GM12873 (cell line): Measurements from ENCODE around the gene TRPC4AP.

Experiments used
- CTCF ChIP-seq: IDR thresholded peaks from 2 replicates; pipeline ENCODE4 v1.5.1; 2012; ENCODE audit warnings: low read depth, mild to moderate bottlenecking, moderate library complexity, low read length, control low read depth; ENCODE audit not compliant: insufficient read depth; ENCODE audit errors: missing control alignments

The TRPC4AP gene

DNA sequence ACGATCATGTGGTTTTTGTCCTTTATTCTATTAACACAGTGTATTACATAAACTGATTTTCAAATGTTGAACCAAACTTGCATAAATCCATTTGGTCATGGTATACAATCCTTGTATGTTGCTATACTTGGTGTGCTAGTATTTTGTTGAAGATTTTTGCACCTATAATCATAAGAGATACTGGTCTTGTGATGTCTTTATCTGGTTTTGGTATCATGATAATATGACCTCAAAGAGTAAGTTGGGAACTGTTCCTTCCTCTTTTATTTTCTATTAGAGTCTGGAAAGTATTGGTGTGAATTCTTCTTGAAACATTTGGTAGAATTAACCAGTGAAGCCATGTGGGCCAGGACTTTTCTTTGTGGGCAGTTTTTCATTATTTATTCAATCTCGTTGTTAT lies 65.3 kb downstream of the TRPC4AP start:
- no peak for TF ChIP-seq CTCF

GRCh38 chr20:35025116-35025515 lies 67.5 kb downstream of the TRPC4AP start:
- TF ChIP-seq CTCF: no peak

- no peak for TF ChIP-seq CTCF
Observed at GRCh38 chr20:35023624-35024023, 69.0 kb downstream of the TRPC4AP start.

GRCh38 chr20:35021831-35022230 lies 70.8 kb downstream of the TRPC4AP start:
- no peak for TF ChIP-seq CTCF

DNA sequence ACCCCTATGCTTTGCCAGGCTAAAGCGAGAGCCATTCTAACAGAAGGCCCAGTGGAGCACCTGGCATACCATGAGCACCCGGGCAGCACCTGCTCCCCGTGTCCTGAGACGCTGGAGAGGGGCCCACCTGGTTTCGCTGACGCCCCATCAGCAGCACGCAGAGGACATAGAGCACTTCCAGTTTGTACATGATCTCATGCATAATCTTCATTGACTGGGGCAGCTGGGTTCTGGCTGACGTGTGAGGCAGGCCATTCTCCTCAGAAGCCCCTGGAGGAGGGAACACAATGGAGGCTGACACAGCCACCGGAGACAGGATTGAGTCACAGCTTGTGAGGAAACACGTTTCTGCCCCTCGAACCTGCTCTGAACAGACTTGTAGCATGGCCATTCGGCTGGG lies 71.5 kb downstream of the TRPC4AP start:
- TF ChIP-seq CTCF: no peak

- no peak for TF ChIP-seq CTCF
Observed at GRCh38 chr20:35020108-35020928, 72.3 kb downstream of the TRPC4AP start.

DNA sequence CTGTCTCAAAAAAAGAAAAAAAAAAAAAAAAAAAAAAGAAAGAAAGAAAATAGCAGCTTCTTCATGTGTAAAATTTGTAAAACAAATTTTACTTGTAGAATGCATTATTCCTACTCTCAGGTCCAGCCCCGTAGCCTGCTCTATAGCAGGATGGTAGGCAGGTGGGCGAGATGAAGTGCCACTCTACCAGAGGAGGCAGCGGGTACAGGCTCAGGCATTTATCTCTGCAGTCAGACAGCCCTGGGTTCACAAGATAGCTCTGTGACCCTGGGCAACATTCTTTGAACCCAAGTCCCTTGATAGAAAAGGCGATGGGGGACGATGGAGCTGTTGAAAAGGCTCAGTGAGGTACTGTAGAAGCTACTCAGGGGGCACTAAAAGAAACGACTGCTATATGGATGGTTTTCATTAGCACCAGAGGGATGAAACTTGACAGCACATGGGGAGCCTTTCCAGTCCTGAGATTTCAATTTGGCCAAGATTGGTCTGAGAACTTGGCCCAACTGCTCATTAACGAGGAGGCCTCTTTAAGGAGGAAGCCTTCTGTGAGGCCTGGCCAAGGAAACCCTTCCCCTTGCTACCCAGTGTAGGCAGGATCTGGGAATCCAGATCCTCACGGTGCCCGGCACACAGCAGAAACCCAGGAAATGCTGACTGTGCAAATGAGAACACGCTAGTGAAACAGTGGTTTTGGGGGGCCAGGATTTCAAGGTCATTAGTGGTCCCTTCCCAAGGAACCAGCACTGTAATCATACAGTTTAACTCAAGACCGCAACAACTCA lies 73.8 kb downstream of the TRPC4AP start:
- TF ChIP-seq CTCF: no peak
